H1 (cell line): ENCODE data around the gene TMEM250. TPM values are rescaled to one million over a fixed set of nuclear protein-coding genes. Genes with fewer than 3 reads are reported as not detected.
A peak's percentile ranks its signal among the peaks of the same experiment; 100 is the strongest.

Source experiments
- CTCF ChIA-PET: fragments of 300-600 bp; sonication (Branson Sonifier 250); formaldehyde crosslinking; loops from one replicate; lab custom pipeline; 2021; ENCODE audit not compliant: partially characterized antibody; lab: Charles Lee
- POLR2A ChIA-PET: fragments of 300-600 bp; sonication (Branson Sonifier 250); formaldehyde crosslinking; loops from one replicate; lab custom pipeline; 2021; ENCODE audit warnings: inconsistent platforms; ENCODE audit not compliant: partially characterized antibody; lab: Charles Lee
- DNase-seq, 2 experiments: peaks; one replicate each; pipeline versions ENCODE4 v3.0.0 to v3.0.0-alpha.2; 2010 to 2022; ENCODE audit warnings: low spot score in 2 of 2, low read depth in 1 of 2, mixed read lengths in 1 of 2
- FAIRE-seq: peaks from 2 replicates; lab custom pipeline; 2011; peaks lifted over from hg19 to GRCh38; lab: Jason Lieb, UNC
- H2AFZ ChIP-seq: 2 replicates; pipeline ENCODE4 v1.8.1; 2012; ENCODE audit warnings: low read length, inconsistent platforms
- H2AK5ac ChIP-seq: 2 replicates; pipeline ENCODE4 v1.6.1; 2013; ENCODE audit warnings: low read depth, low read length
- H2BK120ac ChIP-seq: replicated peaks from 2 replicates; pipeline ENCODE3; 2013; ENCODE audit warnings: low read depth, low read length, inconsistent platforms
- H2BK12ac ChIP-seq: 2 replicates; pipeline ENCODE4 v1.6.1; 2013; ENCODE audit warnings: low read depth, low read length
- H2BK15ac ChIP-seq: 2 replicates; pipeline ENCODE4 v1.6.1; 2013; ENCODE audit warnings: low read length
- H2BK20ac ChIP-seq: 2 replicates; pipeline ENCODE4 v1.6.1; 2013; ENCODE audit warnings: low read length
- H2BK5ac ChIP-seq: 2 replicates; pipeline ENCODE4 v1.6.1; 2013; ENCODE audit warnings: low read depth, low read length
- H3K14ac ChIP-seq: 2 replicates; pipeline ENCODE4 v1.6.1; 2013; ENCODE audit warnings: inconsistent platforms; ENCODE audit not compliant: insufficient read length
- H3K18ac ChIP-seq: 2 replicates; pipeline ENCODE4 v1.6.1; 2013; ENCODE audit warnings: low read length; ENCODE audit errors: extremely low read depth
- H3K23ac ChIP-seq: 2 replicates; pipeline ENCODE4 v1.6.1; 2013; ENCODE audit warnings: inconsistent platforms; ENCODE audit not compliant: insufficient read length
- H3K23me2 ChIP-seq: 2 replicates; pipeline ENCODE4 v1.6.1; 2013; ENCODE audit warnings: low read depth, low read length
- H3K27ac ChIP-seq: 2 replicates; pipeline ENCODE4 v1.6.1; 2011; ENCODE audit warnings: low read depth, low read length, inconsistent platforms
- H3K27me3 ChIP-seq, 4 experiments: replicated peaks in 1 of 4; 1 replicate in 1 of 4; 2 replicates in 3 of 4; pipeline versions ENCODE4 v1.6.1 to v1.8.1; 2011 to 2013; ENCODE audit warnings: low read length in 3 of 4, mild to moderate bottlenecking in 3 of 4, inconsistent platforms in 2 of 4, mixed read lengths in 2 of 4, moderate library complexity in 1 of 4; ENCODE audit not compliant: control insufficient read depth in 3 of 4, insufficient read depth in 3 of 4; ENCODE audit errors: extremely low read depth in 1 of 4
- H3K36me3 ChIP-seq, 4 experiments: 2 replicates each; pipeline versions ENCODE4 v1.6.1 to v1.8.1; 2011 to 2013; ENCODE audit warnings: mild to moderate bottlenecking in 4 of 4, low read length in 3 of 4, moderate library complexity in 2 of 4, control low read depth in 1 of 4, inconsistent platforms in 1 of 4; ENCODE audit not compliant: insufficient read depth in 4 of 4, control insufficient read depth in 2 of 4
- H3K4ac ChIP-seq: replicated peaks from 2 replicates; pipeline ENCODE3; 2013; ENCODE audit warnings: low read length, low read depth, mixed read lengths, inconsistent platforms; ENCODE audit not compliant: insufficient read length
- H3K4me1 ChIP-seq, 4 experiments: replicated peaks in 1 of 4; 1 replicate in 1 of 4; 2 replicates in 3 of 4; pipeline versions ENCODE4 v1.6.1 to v1.8.1; 2011 to 2013; ENCODE audit warnings: low read length in 3 of 4, inconsistent platforms in 2 of 4, mixed read lengths in 1 of 4; ENCODE audit not compliant: insufficient read depth in 4 of 4, control insufficient read depth in 3 of 4
- H3K4me2 ChIP-seq, 2 experiments: 2 replicates each; pipeline versions ENCODE4 v1.6.1 to v1.8.1; 2011 to 2013; ENCODE audit warnings: low read depth in 2 of 2, low read length in 2 of 2, control low read depth in 1 of 2, inconsistent platforms in 1 of 2, mild to moderate bottlenecking in 1 of 2; ENCODE audit not compliant: insufficient read depth in 1 of 2
- H3K4me3 ChIP-seq, 4 experiments: fragments of 200-600, 300-600 bp in 1 of 4; sonication (generic), shearing (Covaris generic), sonication (Bioruptor Twin) in 1 of 4; 2 replicates each; pipeline versions ENCODE4 v1.5.1 to v1.8.1; 2011 to 2016; ENCODE audit warnings: low read length in 4 of 4, low read depth in 3 of 4, control low read depth in 2 of 4, inconsistent platforms in 2 of 4, mild to moderate bottlenecking in 2 of 4, mixed read lengths in 1 of 4, moderate library complexity in 1 of 4; ENCODE audit not compliant: insufficient read depth in 2 of 4; ENCODE audit errors: extremely low read depth in 1 of 4
- H3K56ac ChIP-seq: replicated peaks from 2 replicates; pipeline ENCODE3; 2013; ENCODE audit warnings: low read depth, mild to moderate bottlenecking, mixed read lengths, low read length, inconsistent platforms; ENCODE audit not compliant: insufficient read length
- H3K79me1 ChIP-seq: 2 replicates; pipeline ENCODE4 v1.6.1; 2013; ENCODE audit warnings: low read depth, low read length, control low read depth
- H3K79me2 ChIP-seq, 2 experiments: 2 replicates each; pipeline versions ENCODE4 v1.6.1 to v1.8.1; 2012 to 2013; ENCODE audit warnings: low read length in 2 of 2, mild to moderate bottlenecking in 2 of 2, inconsistent platforms in 1 of 2; ENCODE audit not compliant: insufficient read depth in 2 of 2, control insufficient read depth in 1 of 2
- H3K9ac ChIP-seq, 4 experiments: replicated peaks in 1 of 4; 1 replicate in 1 of 4; 2 replicates in 3 of 4; pipeline versions ENCODE4 v1.6.1 to v1.8.1; 2011 to 2013; ENCODE audit warnings: low read depth in 3 of 4, low read length in 3 of 4, control low read depth in 2 of 4, mild to moderate bottlenecking in 2 of 4, moderate library complexity in 2 of 4, inconsistent platforms in 1 of 4; ENCODE audit errors: extremely low read depth in 1 of 4
- H3K9me3 ChIP-seq, 2 experiments: 2 replicates each; pipeline versions ENCODE4 v1.6.1 to v1.8.1; 2012 to 2013; ENCODE audit warnings: mild to moderate bottlenecking in 2 of 2, moderate library complexity in 2 of 2, control low read depth in 1 of 2, inconsistent platforms in 1 of 2, low read depth in 1 of 2, low read length in 1 of 2, mixed read lengths in 1 of 2; ENCODE audit not compliant: insufficient read depth in 2 of 2
- H4K20me1 ChIP-seq, 2 experiments: replicated peaks in 1 of 2; 2 replicates each; pipeline versions ENCODE3 to v1.8.1; 2011 to 2013; ENCODE audit warnings: inconsistent platforms in 2 of 2, low read length in 2 of 2, mild to moderate bottlenecking in 1 of 2; ENCODE audit not compliant: insufficient read depth in 2 of 2, control insufficient read depth in 1 of 2
- H4K5ac ChIP-seq: 2 replicates; pipeline ENCODE4 v1.6.1; 2013; ENCODE audit warnings: low read length, low read depth, mixed read lengths, inconsistent platforms; ENCODE audit not compliant: insufficient read length
- H4K8ac ChIP-seq: 2 replicates; pipeline ENCODE4 v1.8.0; 2013; ENCODE audit warnings: mild to moderate bottlenecking, moderate library complexity, low read length, inconsistent platforms; ENCODE audit not compliant: insufficient read depth; ENCODE audit errors: extremely low read depth
- H4K91ac ChIP-seq: replicated peaks from 2 replicates; pipeline ENCODE3; 2013; ENCODE audit warnings: low read length, mixed read lengths, inconsistent platforms; ENCODE audit not compliant: insufficient read length
- ASH2L ChIP-seq: fragments of 200-600, 300-600 bp; sonication (generic); IDR thresholded peaks from one replicate; pipeline ENCODE4 v1.7.1; 2017; ENCODE audit warnings: low read length
- EZH2 ChIP-seq: fragments of 200-600 bp; sonication (generic); IDR thresholded peaks from 2 replicates; pipeline ENCODE4 v1.7.1; 2012; ENCODE audit warnings: low read depth, mild to moderate bottlenecking, moderate library complexity, low read length, inconsistent platforms; ENCODE audit not compliant: severe bottlenecking
- GABPA ChIP-seq: IDR thresholded peaks from 2 replicates; pipeline ENCODE4 v1.6.1; 2011; ENCODE audit warnings: mild to moderate bottlenecking, low read length, moderate library complexity, borderline replicate concordance; ENCODE audit not compliant: insufficient read depth
- JUND ChIP-seq: IDR thresholded peaks from 2 replicates; pipeline ENCODE4 v1.6.1; 2011; ENCODE audit warnings: mild to moderate bottlenecking, improper control_type of control experiment, low read length
- KDM1A ChIP-seq: fragments of 200-600, 300-600 bp; sonication (generic); IDR thresholded peaks from 2 replicates; pipeline ENCODE4 v1.7.1; 2016; ENCODE audit warnings: mild to moderate bottlenecking, low read length, borderline replicate concordance
- KDM4A ChIP-seq: IDR thresholded peaks from one replicate; pipeline ENCODE4 v1.7.1; 2012; ENCODE audit warnings: low read depth, mild to moderate bottlenecking, moderate library complexity, low read length, inconsistent platforms; ENCODE audit not compliant: severe bottlenecking
- NANOG ChIP-seq: IDR thresholded peaks from 2 replicates; pipeline ENCODE4 v1.6.1; 2011; ENCODE audit warnings: low read length, low read depth, mild to moderate bottlenecking, inconsistent platforms; ENCODE audit not compliant: insufficient read depth, poor library complexity, severe bottlenecking
- SUZ12 ChIP-seq: fragments of 200-600 bp; sonication (generic); IDR thresholded peaks from 2 replicates; pipeline ENCODE4 v1.6.1; 2012; ENCODE audit warnings: mild to moderate bottlenecking, inconsistent platforms, low read length, moderate library complexity, mixed read lengths
- WGBS, 2 experiments: shearing (Covaris generic) in 1 of 2; methylation state at CpG; one replicate each; pipeline versions ENCODE4 v1.1.6 to v1.1.7; 2013 to 2015; ENCODE audit warnings: low lambda C conversion rate in 2 of 2, mixed read lengths in 2 of 2, inconsistent platforms in 1 of 2, low coverage in 1 of 2, missing lambda C conversion rate in 1 of 2; ENCODE audit not compliant: insufficient replicate concordance in 2 of 2, insufficient coverage in 1 of 2, insufficient read length in 1 of 2; ENCODE audit errors: extremely low coverage in 1 of 2, missing lambda C conversion rate in 1 of 2; 5-methylcytosine and 5-hydroxymethylcytosine counted together
- polyA plus RNA-seq, 7 experiments: library from polyadenylated mRNA; depleted of rRNA in 3 of 7; stranded (reverse) in 5 of 7; unstranded in 2 of 7; fragments of >200 nt in 5 of 7; fragments of 200-250 nt in 2 of 7; gene quantifications; 1 replicate in 5 of 7; 2 replicates in 1 of 7; 4 replicates in 1 of 7; pipeline versions ENCODE4 v1.2.1 to v1.2.3, GENCODE V29; 2011 to 2013; ENCODE audit warnings: missing spikeins in 2 of 7, mixed read lengths in 2 of 7
- total RNA-seq: library from RNA; stranded (reverse); fragmentation: NEBNext Ultra II Directional; extraction: Animal tissue kit (Norgen Biotek cat#: 25700); gene quantifications from 2 replicates; pipeline ENCODE4 v1.2.1, GENCODE V29; 2021
- TF ChIP-seq, protein P1 (sequence below): IDR thresholded peaks from 2 replicates; pipeline ENCODE4 v1.6.1; 2012; ENCODE audit warnings: inconsistent platforms

Gene TMEM250
- total and polyA plus RNA-seq, 2 of the 8 experiments (the other 6 are each of a cell fraction or from before 2014, with no cell fraction given) = 22.3 to 34.9 TPM

- Histone ChIP-seq H2BK20ac (0 out of 2 replicates have a peak overlapping the region, but pooled peaks have one; percentile 32), H3K4me1 (peaks cover 0 to 27% (median 15%) of the 10 kb centered on the region in 4 experiments; a peak in 6 of 7 replicates), H3K79me1 (no peaks in the 10 kb centered on the region), H2BK15ac (0 out of 2 replicates have a peak overlapping the region, but pooled peaks have one; percentile 81), H3K27ac (no peak overlapping the region), H2AK5ac (no peak overlapping the region), H3K23ac (no peak overlapping the region), H3K36me3 (no peaks in the 10 kb centered on the region), H3K4me2 (peak overlapping the region; percentile 66 to 72), H3K56ac (no peak overlapping the region), H3K27me3 (peaks cover 2 to 26% (median 23%) of the 10 kb centered on the region in 4 experiments), H3K4ac (peak overlapping the region; percentile 53), H3K9ac (no peak overlapping the region), H4K20me1 (peaks cover 3 to 4% of the 10 kb centered on the region in 2 experiments), H2AFZ (no peak overlapping the region), H3K23me2 (peaks cover 8% of the 10 kb centered on the region; the same call in 1 of the 2 replicates), H2BK12ac (peak overlapping the region; percentile 68; the same call in 1 of the 2 replicates), H2BK120ac (no peak overlapping the region), H3K18ac (peak overlapping the region; percentile 95), H3K4me3 (peak overlapping the region; percentile 34 to 69 (median 49)), H3K9me3 (no peaks in the 10 kb centered on the region), H4K5ac (no peak overlapping the region), H2BK5ac (no peak overlapping the region), H4K8ac (0 out of 2 replicates have a peak overlapping the region, but pooled peaks have one; percentile 15), H3K14ac (no peak overlapping the region), H3K79me2 (no peaks in the 10 kb centered on the region), H4K91ac (peak overlapping the region; percentile 93)
- 5% methylated on average over 55 of the region's 74 CpGs; no CpG with 5 or more reads in 1 of the 2 experiments for WGBS, 2 experiments
- POLR2A ChIA-PET = interaction anchor here (0.9 to 3.2 kb wide), 5 partner anchors 10 to 43 kb away, joined by 4 to 16 read pairs (median 4); no protein-coding TSS in a partner anchor
- CTCF ChIA-PET = interaction anchor here (0.6 to 2.2 kb wide), 7 partner anchors 15 to 140 kb away, joined by 3 to 9 read pairs (median 5); no protein-coding TSS in a partner anchor
- no peak for FAIRE-seq
- DNase-seq = no peak
- TF ChIP-seq NANOG = no peak
- TF ChIP-seq GABPA = 0 out of 2 replicates have a peak, but pooled peaks have one; percentile 31
- TF ChIP-seq JUND = no peak
- TF ChIP-seq EZH2 = peak; percentile 46
- peak; percentile 46; the same call in 1 of the 2 replicates for TF ChIP-seq SUZ12
- peak; percentile 42 for TF ChIP-seq KDM4A
- TF ChIP-seq KDM1A = 0 out of 2 replicates have a peak, but pooled peaks have one; percentile 26
- peak; percentile 36 for TF ChIP-seq ASH2L
- TF ChIP-seq, protein P1, sequence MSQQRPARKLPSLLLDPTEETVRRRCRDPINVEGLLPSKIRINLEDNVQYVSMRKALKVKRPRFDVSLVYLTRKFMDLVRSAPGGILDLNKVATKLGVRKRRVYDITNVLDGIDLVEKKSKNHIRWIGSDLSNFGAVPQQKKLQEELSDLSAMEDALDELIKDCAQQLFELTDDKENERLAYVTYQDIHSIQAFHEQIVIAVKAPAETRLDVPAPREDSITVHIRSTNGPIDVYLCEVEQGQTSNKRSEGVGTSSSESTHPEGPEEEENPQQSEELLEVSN = peak; percentile 85
Measured at GRCh38 chr9:136093995-136094881, 24.4 kb downstream of the TMEM250 start.
